GM21737 (cell line): ENCODE data around the gene RRAGA.
"Not testable (repeated sequence)": the region's sequence is repeated elsewhere in the genome, so short reads cannot be mapped to it uniquely, and the experiment has no call there.

Experiments used
- ATAC-seq: cut with Tn5 transposase; IDR thresholded peaks from one replicate; pipeline ENCODE4 v1.9.1; 2021; ENCODE audit warnings: mild to moderate bottlenecking, moderate library complexity; ENCODE audit not compliant: unreplicated experiment

Gene RRAGA, protein sequence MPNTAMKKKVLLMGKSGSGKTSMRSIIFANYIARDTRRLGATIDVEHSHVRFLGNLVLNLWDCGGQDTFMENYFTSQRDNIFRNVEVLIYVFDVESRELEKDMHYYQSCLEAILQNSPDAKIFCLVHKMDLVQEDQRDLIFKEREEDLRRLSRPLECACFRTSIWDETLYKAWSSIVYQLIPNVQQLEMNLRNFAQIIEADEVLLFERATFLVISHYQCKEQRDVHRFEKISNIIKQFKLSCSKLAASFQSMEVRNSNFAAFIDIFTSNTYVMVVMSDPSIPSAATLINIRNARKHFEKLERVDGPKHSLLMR

GRCh38 chr9:19048966-19049916 lies at the start of gene RRAGA:
RRAGA (plus strand) TSS chr9:19049427; CDS start chr9:19049660, 233 bp downstream.
- ATAC-seq = peak; percentile 85

- no peak for ATAC-seq
Measured at GRCh38 chr9:19000133-19000532, 49.1 kb upstream of the RRAGA start.

GRCh38 chr9:19009391-19009965 lies 39.7 kb upstream of the RRAGA start:
- ATAC-seq = no peak

DNA sequence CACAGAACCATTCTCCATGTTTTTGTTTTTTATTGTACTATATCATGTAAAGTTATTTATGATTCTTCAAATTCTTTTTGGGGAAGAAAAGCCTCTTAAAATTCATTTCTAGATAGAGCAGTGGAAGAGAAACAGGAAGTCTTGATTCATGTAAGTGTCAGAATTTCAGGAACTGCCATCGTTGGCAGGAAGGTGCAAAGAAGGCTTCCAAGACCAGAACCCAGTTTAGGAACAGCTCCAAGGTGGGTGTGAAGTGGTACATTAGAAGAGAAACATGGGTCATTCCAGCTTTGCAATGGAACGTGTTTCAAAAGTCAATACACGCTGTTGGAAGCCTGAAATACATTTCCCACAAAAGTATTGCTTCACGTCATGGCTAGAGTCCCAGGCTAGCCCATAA lies 31.0 kb upstream of the RRAGA start:
- no peak for ATAC-seq

- ATAC-seq = no peak
Measured at GRCh38 chr9:19020886-19021455, 28.3 kb upstream of the RRAGA start.

- not testable (repeated sequence) for ATAC-seq
Measured at GRCh38 chr9:19021649-19022048, 27.6 kb upstream of the RRAGA start.

- ATAC-seq = no peak
Measured at GRCh38 chr9:19022206-19022605, 27.0 kb upstream of the RRAGA start.

GRCh38 chr9:19023078-19023477 lies 26.1 kb upstream of the RRAGA start:
- no peak for ATAC-seq

DNA sequence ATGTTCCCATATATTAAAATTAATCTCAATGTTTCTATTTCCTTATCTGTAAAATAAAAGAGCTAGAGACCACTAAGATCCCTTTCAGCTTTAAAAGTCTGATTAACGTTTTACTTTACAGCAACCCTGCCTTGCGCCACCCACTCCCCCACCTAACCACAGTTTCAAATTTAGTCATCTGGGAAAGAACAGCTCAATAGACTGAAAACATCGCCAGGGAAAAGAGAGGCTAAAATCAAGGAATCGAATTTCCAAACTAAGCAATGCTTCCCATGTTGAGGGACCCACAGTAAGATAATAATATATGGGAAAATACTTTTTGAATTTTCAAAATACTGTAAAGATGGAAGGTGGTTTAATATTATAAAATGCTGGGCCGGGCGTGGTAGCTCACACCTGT lies 22.9 kb upstream of the RRAGA start:
- ATAC-seq = no peak

GRCh38 chr9:19027825-19028224 lies 21.4 kb upstream of the RRAGA start:
- ATAC-seq = no peak

DNA sequence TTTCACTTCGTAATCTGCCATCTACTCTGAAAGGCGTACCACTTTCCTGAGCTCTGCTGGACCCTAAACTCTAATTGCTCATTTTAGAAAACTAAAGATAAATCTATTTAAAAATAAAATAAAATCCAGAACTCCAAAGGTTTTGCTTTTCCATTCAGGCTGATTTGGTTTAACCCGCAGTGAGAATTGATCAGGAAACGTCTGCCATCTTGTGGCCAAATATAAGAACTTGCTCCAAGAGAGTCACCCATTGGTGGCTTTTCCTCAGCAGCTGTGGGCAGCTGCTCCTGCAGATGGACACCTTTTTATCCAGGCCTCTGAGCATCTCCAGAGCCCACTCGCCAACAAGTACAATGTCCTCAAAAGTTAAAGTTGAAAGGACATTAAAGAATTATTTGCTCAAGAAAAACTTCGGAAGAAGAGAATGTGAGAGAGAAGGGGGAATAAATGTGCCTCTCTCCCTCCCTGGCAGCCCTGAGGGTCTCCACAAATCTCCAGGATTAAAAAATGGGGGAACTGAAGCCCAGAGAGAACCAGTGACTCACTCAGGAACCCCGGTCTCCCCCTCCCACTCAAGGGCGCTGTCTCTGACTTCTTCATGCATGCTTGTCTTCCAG lies 20.3 kb upstream of the RRAGA start:
- peak; percentile 57 for ATAC-seq

GRCh38 chr9:19030899-19031298 lies 18.3 kb upstream of the RRAGA start:
- no peak for ATAC-seq

DNA sequence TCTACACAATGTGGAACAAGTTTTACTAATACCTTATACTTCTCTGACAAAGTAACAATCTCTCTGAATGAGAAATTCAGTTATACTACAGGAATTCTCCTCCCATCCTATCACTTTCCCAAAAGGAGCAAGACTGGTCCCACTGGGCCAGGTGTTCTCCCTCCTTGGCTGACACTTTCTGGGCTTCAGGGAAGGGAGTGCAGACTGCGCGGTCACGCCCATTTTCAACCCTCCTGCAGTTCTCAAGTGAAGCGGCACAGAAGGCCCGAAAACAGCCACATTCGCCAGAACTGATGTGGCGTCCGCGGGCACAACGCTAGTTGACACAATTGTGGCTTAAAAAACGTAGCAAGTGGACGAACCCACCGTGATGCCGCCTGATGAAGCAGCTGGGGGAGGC lies 16.8 kb upstream of the RRAGA start:
- no peak for ATAC-seq

DNA sequence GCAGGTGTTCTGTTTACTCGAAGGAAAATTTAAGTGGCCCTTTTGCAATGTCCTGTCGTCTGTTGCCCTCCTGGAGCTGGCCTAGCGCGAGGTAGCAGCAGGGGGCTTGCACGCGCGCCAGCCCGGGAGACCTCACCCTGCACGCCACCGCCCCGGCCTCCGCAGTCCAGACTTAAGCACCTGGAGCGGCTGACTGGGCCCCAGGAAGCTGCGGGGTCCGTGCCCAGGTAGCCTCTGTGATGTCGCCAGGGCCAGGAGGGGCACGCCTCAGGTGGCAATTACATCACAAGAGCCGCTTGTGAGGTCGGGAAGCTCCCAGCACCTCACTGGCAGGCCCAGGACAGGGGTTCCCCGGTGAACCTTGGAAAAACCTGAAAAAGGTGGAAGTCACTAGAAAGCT lies 16.2 kb upstream of the RRAGA start, which contains the start of gene SAXO1:
SAXO1 (minus strand) TSS at position 195 of the 400 bp plus-strand sequence. CDS start 301 bp downstream, outside the sequence.
- no peak for ATAC-seq

GRCh38 chr9:19036611-19037010 lies 12.6 kb upstream of the RRAGA start:
- no peak for ATAC-seq

GRCh38 chr9:19049917-19050636 lies 850 bp downstream of the RRAGA start:
- ATAC-seq = no peak

DNA sequence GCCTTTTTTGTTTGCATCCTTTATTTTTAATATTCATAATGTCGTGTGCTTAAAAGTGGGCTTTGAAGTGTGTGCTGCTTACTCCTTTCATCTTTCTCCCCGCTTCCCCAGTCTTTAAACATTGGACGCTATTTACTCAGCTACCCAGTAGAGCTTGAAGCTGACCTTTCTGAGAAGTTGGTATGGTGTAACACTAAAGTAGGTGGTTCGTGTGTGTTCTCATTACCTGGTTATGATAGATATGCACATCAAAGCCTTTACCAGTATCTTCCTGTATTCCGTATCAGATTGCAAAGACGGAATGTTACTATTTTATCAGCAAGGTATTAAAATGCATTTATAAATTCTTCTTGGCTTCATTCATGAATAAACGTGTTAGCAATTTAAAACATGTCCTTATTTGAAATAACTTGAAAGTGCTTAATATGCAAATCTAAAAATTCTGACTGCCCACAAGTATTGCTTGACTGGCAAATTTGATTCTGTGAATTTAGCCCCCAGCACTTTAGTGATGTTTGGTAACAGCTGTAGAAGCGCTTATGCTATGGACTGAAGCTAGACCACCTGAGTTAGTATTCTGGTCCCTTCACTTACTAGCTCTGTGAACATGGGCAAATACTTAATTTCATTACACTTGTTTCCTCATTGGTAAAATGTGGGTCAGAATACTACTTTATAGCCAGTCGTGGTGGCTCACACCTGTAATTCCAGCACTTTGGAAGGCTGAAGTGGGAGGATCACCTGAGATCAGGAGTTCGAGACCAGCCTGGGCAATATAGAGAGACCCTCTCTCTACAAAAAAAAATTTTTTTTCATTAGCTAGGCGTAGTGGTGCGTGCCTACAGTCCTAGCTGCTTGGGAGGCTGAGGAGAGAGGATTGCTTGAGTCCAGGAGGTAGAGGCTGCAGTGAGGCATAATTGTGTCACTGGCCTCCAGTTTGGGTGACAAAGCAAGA lies 1.7 kb downstream of the RRAGA start:
- no peak for ATAC-seq

- ATAC-seq = no peak
Measured at GRCh38 chr9:19057033-19057432, 7.8 kb downstream of the RRAGA start.

DNA sequence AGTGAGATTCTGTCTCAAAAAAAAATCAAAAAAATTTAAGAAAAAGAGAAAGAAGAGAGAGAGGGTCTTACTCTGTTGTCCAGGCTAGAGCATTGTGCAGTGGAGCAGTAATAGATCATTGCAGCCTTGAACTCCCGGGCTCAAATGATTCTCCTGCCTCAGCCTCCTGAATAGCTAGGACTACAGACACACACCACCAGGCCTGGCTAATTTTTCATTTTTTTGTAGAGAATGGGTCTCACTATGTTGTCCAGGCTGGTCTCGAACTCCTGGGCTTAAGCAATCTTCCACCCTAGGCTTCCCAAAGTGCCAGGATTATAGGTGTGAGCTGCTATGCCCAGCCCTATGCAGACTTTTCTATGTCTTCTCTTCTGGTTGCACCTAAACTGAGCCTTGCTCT lies 25.0 kb downstream of the RRAGA start:
- no peak for ATAC-seq
